AG10803 (cell line): ENCODE measurements around the gene ERN1.

ENCODE experiments used
- DNase-seq: peaks from one replicate; pipeline ENCODE4 v3.0.0; 2010; ENCODE audit warnings: low read depth
- H3K4me3 ChIP-seq: 2 replicates; pipeline ENCODE4 v1.5.1; 2011; ENCODE audit warnings: mild to moderate bottlenecking, low read length, control low read depth
- TF ChIP-seq, protein P1 (sequence below): conservative IDR thresholded peaks from 2 replicates; pipeline ENCODE4 v1.5.1; 2011; ENCODE audit warnings: mild to moderate bottlenecking, low read length, control low read depth, inconsistent platforms

The ERN1 gene

DNA sequence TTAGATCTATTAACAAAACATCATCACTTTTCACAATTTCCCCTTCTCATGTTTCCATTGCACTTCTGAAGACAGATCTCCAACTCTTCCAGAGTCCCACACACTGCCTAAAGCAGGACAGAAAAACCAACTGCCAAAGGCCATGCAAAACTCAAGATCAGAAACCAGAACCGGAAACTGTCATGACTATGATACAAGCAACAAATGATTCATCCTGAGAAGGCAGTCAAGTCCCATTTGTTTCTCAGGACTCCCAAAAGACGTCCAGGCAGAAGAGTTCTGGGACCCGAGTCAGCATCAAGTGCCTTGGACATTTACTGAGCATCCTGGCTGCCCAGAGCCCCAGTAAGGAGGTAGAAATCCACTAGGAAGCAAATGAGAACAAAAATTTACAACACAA lies 38.8 kb downstream of the ERN1 start:
- TF ChIP-seq, protein P1, sequence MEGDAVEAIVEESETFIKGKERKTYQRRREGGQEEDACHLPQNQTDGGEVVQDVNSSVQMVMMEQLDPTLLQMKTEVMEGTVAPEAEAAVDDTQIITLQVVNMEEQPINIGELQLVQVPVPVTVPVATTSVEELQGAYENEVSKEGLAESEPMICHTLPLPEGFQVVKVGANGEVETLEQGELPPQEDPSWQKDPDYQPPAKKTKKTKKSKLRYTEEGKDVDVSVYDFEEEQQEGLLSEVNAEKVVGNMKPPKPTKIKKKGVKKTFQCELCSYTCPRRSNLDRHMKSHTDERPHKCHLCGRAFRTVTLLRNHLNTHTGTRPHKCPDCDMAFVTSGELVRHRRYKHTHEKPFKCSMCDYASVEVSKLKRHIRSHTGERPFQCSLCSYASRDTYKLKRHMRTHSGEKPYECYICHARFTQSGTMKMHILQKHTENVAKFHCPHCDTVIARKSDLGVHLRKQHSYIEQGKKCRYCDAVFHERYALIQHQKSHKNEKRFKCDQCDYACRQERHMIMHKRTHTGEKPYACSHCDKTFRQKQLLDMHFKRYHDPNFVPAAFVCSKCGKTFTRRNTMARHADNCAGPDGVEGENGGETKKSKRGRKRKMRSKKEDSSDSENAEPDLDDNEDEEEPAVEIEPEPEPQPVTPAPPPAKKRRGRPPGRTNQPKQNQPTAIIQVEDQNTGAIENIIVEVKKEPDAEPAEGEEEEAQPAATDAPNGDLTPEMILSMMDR, result no peak
- H3K4me3 ChIP-seq, result no peak overlapping the region
- DNase-seq, result no peak

DNA sequence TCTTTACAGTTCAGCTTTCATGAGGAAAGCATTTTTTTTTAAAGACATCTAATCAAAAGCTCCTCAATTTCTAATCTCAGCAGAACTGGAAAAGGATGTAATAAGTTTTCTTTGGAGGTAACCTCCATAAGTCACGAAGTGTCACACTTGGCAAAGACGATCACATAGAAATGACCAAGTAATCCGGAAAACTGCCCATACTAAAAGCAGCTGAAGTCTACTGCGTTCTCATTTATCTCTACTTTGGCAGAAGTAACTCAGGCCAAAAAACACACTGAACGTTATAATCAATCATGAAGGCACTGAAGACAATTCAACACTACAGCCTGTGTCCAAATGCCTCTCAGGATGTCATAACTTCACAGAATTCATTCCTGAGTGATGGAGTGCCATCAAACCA lies 39.8 kb downstream of the ERN1 start:
- TF ChIP-seq, protein P1, result no peak
- no peak overlapping the region for H3K4me3 ChIP-seq
- no peak for DNase-seq

DNA sequence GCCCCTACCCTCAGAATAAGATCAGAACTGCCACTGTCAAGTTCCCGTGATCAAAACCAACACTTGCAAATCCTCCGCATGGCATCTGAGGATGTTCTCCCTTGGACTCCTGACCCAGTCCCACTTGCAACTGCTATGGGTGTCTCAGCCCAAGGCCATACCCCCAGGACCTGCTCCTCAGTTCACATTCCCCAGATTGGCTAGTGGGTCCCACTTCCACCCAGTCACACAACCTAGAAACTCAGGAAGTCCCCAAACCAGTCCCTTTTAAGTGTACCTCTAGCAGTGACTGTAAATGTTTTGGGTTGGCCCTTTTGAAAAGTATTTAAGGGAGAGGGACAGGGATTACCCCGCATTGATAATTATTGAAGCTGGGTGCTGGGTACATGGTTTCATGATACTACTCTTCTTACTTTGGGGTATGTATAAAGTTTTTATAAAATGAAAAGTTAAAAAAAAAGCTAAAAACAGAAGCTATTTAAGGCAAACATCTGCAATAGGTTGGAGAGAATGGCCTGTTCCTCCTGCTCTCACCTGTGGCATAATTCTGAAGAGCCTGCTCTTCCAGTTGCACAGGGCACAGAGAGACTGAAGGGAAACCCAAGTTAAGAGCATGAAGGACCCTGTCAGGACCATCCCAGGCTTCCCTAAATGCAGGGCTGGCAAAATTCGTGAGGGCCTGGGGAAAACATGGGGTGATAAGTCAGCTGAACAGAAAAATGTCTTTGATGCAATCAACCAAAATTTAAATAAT lies 42.5 kb downstream of the ERN1 start:
- DNase-seq, result no peak
- TF ChIP-seq, protein P1, result no peak
- no peak overlapping the region for H3K4me3 ChIP-seq

DNA sequence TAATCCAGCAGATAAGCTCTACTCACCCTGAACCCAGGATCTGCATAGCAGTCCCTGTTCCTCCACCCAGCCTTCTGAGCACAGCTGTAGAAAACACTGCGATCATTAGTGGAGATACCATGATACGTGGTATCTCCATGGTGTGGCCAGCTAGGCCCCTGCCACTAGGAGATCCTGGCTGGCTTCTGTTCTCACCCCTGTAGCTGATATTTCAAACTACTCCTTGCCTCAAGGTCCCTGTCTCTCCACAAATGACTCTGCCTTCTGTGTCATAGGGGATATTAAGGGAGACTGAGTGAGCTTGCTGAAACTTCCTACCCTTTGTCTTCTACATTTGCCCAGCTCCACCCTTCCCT lies 44.3 kb downstream of the ERN1 start:
- no peak for DNase-seq
- TF ChIP-seq, protein P1, result no peak
- H3K4me3 ChIP-seq, result no peak overlapping the region

DNA sequence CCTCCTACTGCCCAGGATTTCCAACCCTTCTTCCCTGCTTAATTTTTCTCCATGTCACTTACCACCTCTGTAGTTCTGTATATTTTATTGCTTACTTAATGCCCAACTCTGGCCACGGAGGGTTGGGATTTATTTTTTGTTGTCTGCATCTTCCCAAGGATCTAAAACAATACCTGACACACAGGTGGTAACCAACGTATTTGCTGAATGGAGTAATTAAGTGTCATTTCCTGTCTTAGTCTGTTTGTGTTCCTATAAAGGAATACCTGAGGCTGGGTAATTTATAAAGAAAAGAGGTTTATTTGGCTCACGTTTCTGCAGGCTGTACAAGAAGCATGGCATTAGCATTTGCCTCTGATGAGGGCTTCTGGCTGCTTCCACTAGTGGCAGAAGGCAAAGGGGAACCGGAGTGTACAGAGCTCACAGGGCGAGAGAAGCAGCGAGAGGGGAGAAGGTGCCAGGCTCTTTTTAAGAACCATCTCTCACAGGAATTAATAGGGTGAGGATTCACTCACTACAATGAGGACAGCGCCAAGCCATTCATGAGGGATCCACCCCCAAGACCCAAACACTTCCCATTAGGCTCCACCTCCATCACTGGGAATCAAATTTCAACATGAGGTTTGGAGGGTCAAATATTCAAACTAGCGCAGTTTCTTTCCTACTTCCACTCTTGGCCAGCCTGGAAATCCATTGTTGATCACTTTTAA lies 44.8 kb downstream of the ERN1 start:
- H3K4me3 ChIP-seq, result no peak overlapping the region
- TF ChIP-seq, protein P1, result no peak
- no peak for DNase-seq

DNA sequence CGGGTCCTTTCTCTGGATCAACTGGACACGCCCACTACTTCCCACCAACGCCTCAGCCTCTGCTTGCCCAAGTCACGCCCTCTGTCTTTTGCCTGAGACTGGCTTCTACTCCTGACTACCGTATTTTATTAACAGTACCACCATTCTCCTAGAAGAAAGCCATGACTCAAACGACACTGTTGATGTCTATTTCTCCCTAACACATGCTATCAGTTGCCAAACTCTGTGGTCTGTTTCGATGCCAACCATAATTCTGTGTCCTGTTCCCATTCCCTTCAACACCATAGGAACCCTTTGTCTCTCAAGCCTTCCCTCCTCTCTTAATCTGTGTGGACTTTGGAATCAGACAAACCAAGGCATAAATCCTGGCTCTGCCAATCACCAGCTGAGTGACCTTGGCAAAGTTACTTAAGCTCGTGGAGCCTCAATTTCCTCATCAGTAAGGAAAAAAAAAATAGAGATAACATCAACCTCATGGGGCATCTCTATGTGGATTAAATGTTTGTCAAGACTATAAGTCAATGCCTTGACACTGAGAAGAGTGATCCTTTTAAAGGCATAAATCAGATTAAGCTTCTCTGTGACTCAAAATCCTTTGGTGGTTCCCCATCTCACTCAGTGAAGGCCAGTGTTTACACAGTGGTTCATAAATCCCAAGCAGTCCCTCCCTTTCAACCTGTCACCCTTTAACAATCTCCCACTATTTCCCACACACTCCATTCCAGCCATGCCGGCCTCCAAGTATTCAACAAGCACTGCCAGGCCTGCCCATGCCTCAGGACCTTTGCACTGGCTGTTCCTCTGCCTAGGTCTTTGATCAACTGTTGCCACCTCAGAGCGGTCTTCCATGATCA lies 45.6 kb downstream of the ERN1 start:
- peak; percentile 67 for DNase-seq
- TF ChIP-seq, protein P1, result no peak
- H3K4me3 ChIP-seq, result no peak overlapping the region
